ENCODE measurements around the gene PRKAG1.

DNA sequence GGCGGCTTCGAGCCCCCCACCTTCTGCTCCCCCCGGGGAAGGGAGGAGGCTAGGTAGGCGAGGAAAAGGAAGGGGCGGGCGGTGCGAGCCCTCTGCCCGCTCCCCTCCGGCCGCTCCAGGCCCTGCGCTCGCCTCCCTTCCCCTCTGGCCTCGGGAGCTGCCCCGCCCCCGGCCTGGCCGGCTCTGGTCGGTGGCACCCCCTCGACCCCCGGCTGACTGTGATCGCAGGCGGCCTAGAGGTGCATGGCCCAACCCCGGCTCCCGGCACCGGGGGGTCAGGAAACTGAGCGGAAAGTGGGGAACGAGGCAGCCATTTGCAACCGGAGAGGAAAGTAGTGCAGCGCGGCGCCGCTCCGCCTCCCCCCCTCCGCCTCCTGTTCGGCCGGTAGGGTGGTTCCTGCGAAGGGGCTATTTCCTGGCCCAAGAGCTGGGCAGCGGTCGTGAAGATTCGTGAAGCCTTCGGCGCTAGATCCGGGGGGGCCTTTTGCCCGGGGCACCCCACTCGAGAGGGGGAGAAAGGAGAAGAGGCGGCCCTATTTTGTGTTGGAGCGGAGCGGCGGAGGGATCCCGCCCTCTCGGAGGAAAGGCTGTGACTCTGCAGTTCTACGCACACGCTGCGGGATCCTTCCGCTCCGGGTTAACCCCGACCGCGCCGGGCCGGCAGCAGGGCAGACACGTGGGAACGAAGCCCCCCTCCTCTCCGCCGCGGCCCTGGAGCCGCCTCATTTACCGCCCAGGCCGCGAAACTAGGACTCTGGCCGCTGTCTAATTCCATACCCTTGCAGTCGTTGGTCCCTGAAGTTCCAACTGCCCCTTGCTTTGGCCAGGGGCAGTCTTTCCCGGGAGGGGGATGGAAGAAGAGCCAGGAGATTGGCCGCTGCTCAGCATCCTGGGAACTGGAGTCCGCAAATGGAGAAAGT, 41.9 kb upstream of the PRKAG1 start, which contains the start of gene KMT2D:
- TF ChIP-seq CTCF (IDR thresholded peaks at IDR 0.05) (peak in 5 of 6 experiments; percentile 22 to 92 (median 67)), POLR2A (IDR thresholded peaks at IDR 0.05) (peak in 1 of 2 donors; percentile 7)

All from adrenal gland (tissue), 5 donors.